A673 (cell line): ENCODE data around the gene ADAM29. TPM values are rescaled to one million over a fixed set of nuclear protein-coding genes. Genes with fewer than 3 reads are reported as not detected.

ENCODE experiments used
- Bru-seq: library from RNA; stranded (reverse); fragments of 400-500 nt; gene quantifications from one replicate; lab custom pipeline; 2021; lab: Mats Ljungman, UMichigan
- BruChase-seq, 2 experiments: library from RNA; stranded (reverse); fragments of 400-500 nt; gene quantifications; one replicate each; lab custom pipeline; 2021; lab: Mats Ljungman, UMichigan
- BruUV-seq: library from RNA; stranded (reverse); fragments of 400-500 nt; replicated peaks from 2 replicates; lab custom pipeline; 2021; lab: Mats Ljungman, UMichigan
- CTCF ChIA-PET: fragments of 300-600 bp; sonication (Branson Sonifier 250); formaldehyde crosslinking; loops from one replicate; lab custom pipeline; 2022; ENCODE audit warnings: antibody characterized with exemption; lab: Charles Lee
- POLR2A ChIA-PET: fragments of 300-600 bp; sonication (Branson Sonifier 250); formaldehyde crosslinking; loops from one replicate; lab custom pipeline; 2022; ENCODE audit warnings: antibody characterized with exemption; ENCODE audit not compliant: low non-redundant PET; lab: Charles Lee
- DNase-seq: peaks from one replicate; pipeline ENCODE4 v3.0.0-alpha.2; 2015; ENCODE audit warnings: low spot score
- H3K27ac ChIP-seq: fragments of 200-600 bp; sonication (generic); 2 replicates; pipeline ENCODE4 v1.5.1; 2016; ENCODE audit warnings: mixed run types, low read depth, mild to moderate bottlenecking, mixed read lengths, antibody characterized with exemption, low read length; ENCODE audit not compliant: poor library complexity, severe bottlenecking
- H3K27me3 ChIP-seq: fragments of 200-600 bp; sonication (generic); replicated peaks from 2 replicates; pipeline ENCODE4 v1.6.1; 2017; ENCODE audit warnings: mixed run types, low read depth, mild to moderate bottlenecking, mixed read lengths, antibody characterized with exemption, low read length; ENCODE audit not compliant: insufficient read depth, poor library complexity
- H3K36me3 ChIP-seq: fragments of 200-600 bp; sonication (generic); 2 replicates; pipeline ENCODE4 v1.6.1; 2016; ENCODE audit warnings: mixed run types, mild to moderate bottlenecking, mixed read lengths, antibody characterized with exemption, low read length; ENCODE audit not compliant: insufficient read depth, poor library complexity, severe bottlenecking
- H3K4me1 ChIP-seq: fragments of 200-600 bp; sonication (generic); 2 replicates; pipeline ENCODE4 v1.6.1; 2017; ENCODE audit warnings: mixed run types, mild to moderate bottlenecking, mixed read lengths, antibody characterized with exemption, low read length; ENCODE audit not compliant: insufficient read depth, poor library complexity, severe bottlenecking
- H3K4me3 ChIP-seq: fragments of 200-600 bp; sonication (generic); 2 replicates; pipeline ENCODE4 v1.5.1; 2016; ENCODE audit warnings: low read depth, mixed run types, mild to moderate bottlenecking, mixed read lengths, low read length; ENCODE audit not compliant: poor library complexity, severe bottlenecking
- H3K9me3 ChIP-seq: fragments of 200-600 bp; sonication (generic); 2 replicates; pipeline ENCODE4 v1.6.1; 2016; ENCODE audit warnings: mixed run types, low read depth, mild to moderate bottlenecking, mixed read lengths, antibody characterized with exemption, low read length; ENCODE audit not compliant: poor library complexity, severe bottlenecking
- EZH2 ChIP-seq: fragments of 200-600 bp; sonication (generic); IDR thresholded peaks from 2 replicates; pipeline ENCODE4 v1.6.1; 2017; ENCODE audit warnings: borderline replicate concordance, low read depth, mild to moderate bottlenecking, mixed read lengths, antibody characterized with exemption, low read length; ENCODE audit not compliant: poor library complexity, severe bottlenecking
- intact Hi-C: fragments of 100-400 bp; cut with micrococcal nuclease; formaldehyde crosslinking; loops from one replicate; pipeline ENCODE4 v1.10.0; 2022; ENCODE audit not compliant: unreplicated experiment
- long read RNA-seq: library from polyadenylated mRNA; stranded (forward); transcript quantifications from one replicate; pipeline ENCODE4 v2.0.0, GENCODE V29; 2022
- total RNA-seq: library from RNA; stranded (reverse); gene quantifications from 2 replicates; pipeline ENCODE4 v1.2.3, GENCODE V29; 2021
- TF ChIP-seq, protein P1 (sequence below): fragments of 300-800, 200-600 bp; sonication (generic); conservative IDR thresholded peaks from 2 replicates; pipeline ENCODE4 v1.5.1; 2017; ENCODE audit warnings: low read depth, mild to moderate bottlenecking, antibody characterized with exemption, low read length, moderate library complexity, mixed read lengths

Gene ADAM29
- total RNA-seq (not detected in 2 replicates), Bru-seq, nascent RNA (not detected), BruChase-seq, experiment 1, labeled RNA remaining after a 2-hour chase (not detected), BruChase-seq, experiment 2, labeled RNA remaining after a 6-hour chase (not detected)
- long read RNA-seq: 0 reads

DNA sequence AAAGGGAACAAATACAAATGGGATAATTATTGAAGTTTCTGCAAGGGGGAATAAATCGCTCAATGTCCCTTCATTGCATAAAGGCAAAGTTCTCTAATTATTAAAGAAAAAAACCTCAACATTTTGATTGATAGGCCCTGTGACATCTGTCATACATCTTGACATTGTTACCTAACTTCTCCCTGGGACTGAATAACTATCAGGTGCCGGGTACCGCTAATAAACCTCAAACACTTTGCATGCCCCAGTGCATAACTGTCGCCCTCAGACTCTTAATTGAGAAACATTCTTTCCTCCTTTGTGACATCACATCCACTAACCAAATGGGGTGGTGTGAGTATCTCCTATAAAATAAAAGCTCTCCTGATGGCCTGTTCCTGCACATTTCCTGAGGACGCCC, at the start of gene ADAM29:
Gene ADAM29 (plus strand): TSS at position 301 of the 400 bp plus-strand sequence. CDS start 57,168 bp downstream, outside the sequence.
- Histone ChIP-seq H3K27ac (no peak within 1 kb of the TSS), H3K4me3 (no peak within 1 kb of the TSS), H3K9me3 (no peaks in the 10 kb centered on the region), H3K27me3 (no peaks in the 10 kb centered on the region), H3K36me3 (no peaks in the 10 kb centered on the region), H3K4me1 (no peaks in the 10 kb centered on the region)
- TF ChIP-seq, protein P1, sequence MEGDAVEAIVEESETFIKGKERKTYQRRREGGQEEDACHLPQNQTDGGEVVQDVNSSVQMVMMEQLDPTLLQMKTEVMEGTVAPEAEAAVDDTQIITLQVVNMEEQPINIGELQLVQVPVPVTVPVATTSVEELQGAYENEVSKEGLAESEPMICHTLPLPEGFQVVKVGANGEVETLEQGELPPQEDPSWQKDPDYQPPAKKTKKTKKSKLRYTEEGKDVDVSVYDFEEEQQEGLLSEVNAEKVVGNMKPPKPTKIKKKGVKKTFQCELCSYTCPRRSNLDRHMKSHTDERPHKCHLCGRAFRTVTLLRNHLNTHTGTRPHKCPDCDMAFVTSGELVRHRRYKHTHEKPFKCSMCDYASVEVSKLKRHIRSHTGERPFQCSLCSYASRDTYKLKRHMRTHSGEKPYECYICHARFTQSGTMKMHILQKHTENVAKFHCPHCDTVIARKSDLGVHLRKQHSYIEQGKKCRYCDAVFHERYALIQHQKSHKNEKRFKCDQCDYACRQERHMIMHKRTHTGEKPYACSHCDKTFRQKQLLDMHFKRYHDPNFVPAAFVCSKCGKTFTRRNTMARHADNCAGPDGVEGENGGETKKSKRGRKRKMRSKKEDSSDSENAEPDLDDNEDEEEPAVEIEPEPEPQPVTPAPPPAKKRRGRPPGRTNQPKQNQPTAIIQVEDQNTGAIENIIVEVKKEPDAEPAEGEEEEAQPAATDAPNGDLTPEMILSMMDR: no peak
- TF ChIP-seq EZH2: no peak
- POLR2A ChIA-PET: no interaction called here
- CTCF ChIA-PET: no interaction called here
- intact Hi-C loops: no loop called here
- BruUV-seq: no TSS peak
- no peak for DNase-seq

DNA sequence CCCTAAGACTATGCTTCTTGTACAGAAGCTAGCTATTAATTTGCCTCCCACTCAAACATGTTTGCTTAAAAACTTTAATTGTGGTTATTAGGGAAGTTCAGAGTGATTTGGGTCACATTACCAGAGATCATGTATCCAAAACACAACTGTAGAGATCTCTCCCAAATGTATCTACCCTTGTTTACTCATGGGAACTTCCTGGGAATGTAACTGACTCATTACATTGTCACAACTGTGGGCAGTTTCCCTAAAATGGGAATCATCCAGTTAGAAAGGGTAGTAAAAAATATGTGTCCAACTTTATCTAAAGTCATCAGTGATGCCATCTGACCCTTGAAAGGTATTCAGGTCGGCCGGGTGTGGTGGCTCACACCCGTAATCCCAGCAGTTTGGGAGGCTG, 48.8 kb upstream of the ADAM29 start:
- Histone ChIP-seq H3K27ac (no peak overlapping the region), H3K9me3 (no peaks in the 10 kb centered on the region), H3K4me3 (no peak overlapping the region), H3K27me3 (no peaks in the 10 kb centered on the region), H3K4me1 (no peaks in the 10 kb centered on the region), H3K36me3 (no peaks in the 10 kb centered on the region)
- ChIA-PET CTCF (no interaction called here), POLR2A (no interaction called here)
- intact Hi-C loops: no loop called here
- DNase-seq: no peak
- no TSS peak for BruUV-seq
- TF ChIP-seq, protein P1: no peak
- TF ChIP-seq EZH2: no peak

DNA sequence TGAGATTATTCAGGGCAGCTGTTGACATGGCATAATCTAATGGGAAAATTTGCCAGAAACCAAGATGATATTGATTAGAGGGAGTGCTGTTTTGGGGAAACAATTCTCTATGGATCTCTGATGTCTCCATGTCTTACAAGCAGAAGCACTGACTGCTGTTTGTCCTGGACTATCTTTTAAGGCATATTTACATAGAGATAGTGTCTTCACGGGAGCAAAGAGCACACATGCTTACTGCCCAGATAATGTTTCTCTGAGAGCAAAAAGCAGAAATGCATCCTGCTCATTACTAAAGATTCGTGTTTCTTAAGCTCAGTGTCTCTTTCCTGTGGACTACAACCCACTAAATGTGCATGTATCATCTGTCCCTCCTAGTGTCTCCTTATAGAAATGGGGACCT, 47.8 kb upstream of the ADAM29 start:
- intact Hi-C loops: loop anchor here (5.0 kb wide), 1 partner anchor 382 kb away; no protein-coding TSS in a partner anchor
- BruUV-seq: no TSS peak
- H3K4me1 ChIP-seq: no peaks in the 10 kb centered on the region
- H3K36me3 ChIP-seq: no peaks in the 10 kb centered on the region
- H3K27ac ChIP-seq: no peak overlapping the region
- CTCF ChIA-PET: no interaction called here
- no peak for DNase-seq
- H3K9me3 ChIP-seq: no peaks in the 10 kb centered on the region
- no peak overlapping the region for H3K4me3 ChIP-seq
- H3K27me3 ChIP-seq: no peaks in the 10 kb centered on the region
- POLR2A ChIA-PET: no interaction called here
- no peak for TF ChIP-seq EZH2
- TF ChIP-seq, protein P1: no peak
